HG03064 (cell line): ENCODE data around the gene APBB2.

Source experiments
- ATAC-seq: cut with Tn5 transposase; IDR thresholded peaks from one replicate; pipeline ENCODE4 v1.9.1; 2021; ENCODE audit warnings: low read depth; ENCODE audit not compliant: unreplicated experiment

APBB2 gene

GRCh38 chr4:41142376-41143310 is 71.7 kb downstream of the APBB2 start:
- no peak for ATAC-seq

- no peak for ATAC-seq
Observed at GRCh38 chr4:41141900-41142299, 72.4 kb downstream of the APBB2 start.

GRCh38 chr4:41140410-41140809 is 73.9 kb downstream of the APBB2 start:
- no peak for ATAC-seq

- no peak for ATAC-seq
Observed at GRCh38 chr4:41137879-41138278, 76.5 kb downstream of the APBB2 start.

- no peak for ATAC-seq
Observed at GRCh38 chr4:41136456-41136855, 77.9 kb downstream of the APBB2 start.

GRCh38 chr4:41135801-41136200 is 78.5 kb downstream of the APBB2 start:
- ATAC-seq = no peak

- ATAC-seq = no peak
Observed at GRCh38 chr4:41134581-41134980, 79.8 kb downstream of the APBB2 start.

GRCh38 chr4:41133454-41134018 is 80.8 kb downstream of the APBB2 start:
- ATAC-seq = no peak

GRCh38 chr4:41132055-41132683 is 82.2 kb downstream of the APBB2 start:
- ATAC-seq = no peak

GRCh38 chr4:41129936-41130440 is 84.4 kb downstream of the APBB2 start:
- no peak for ATAC-seq

GRCh38 chr4:41129128-41129754 is 85.1 kb downstream of the APBB2 start:
- ATAC-seq = no peak

- no peak for ATAC-seq
Observed at GRCh38 chr4:41125558-41126311, 88.6 kb downstream of the APBB2 start.

- no peak for ATAC-seq
Observed at GRCh38 chr4:41124916-41125548, 89.3 kb downstream of the APBB2 start.

GRCh38 chr4:41122775-41123174 is 91.6 kb downstream of the APBB2 start:
- ATAC-seq = no peak

- ATAC-seq = no peak
Observed at GRCh38 chr4:41122309-41122708, 92.0 kb downstream of the APBB2 start.

GRCh38 chr4:41121906-41122305 is 92.4 kb downstream of the APBB2 start:
- no peak for ATAC-seq

GRCh38 chr4:41120297-41121217 is 93.8 kb downstream of the APBB2 start:
- ATAC-seq = no peak

- ATAC-seq = no peak
Observed at GRCh38 chr4:41119867-41120295, 94.5 kb downstream of the APBB2 start.

- ATAC-seq = no peak
Observed at GRCh38 chr4:41111791-41112190, 102.6 kb downstream of the APBB2 start.
